Activated CD8-positive, alpha-beta memory T cell treated with anti-CD3 and anti-CD28 coated beads for 36 hours (primary cell): Measurements from ENCODE around the gene GAB3. TPM values are rescaled to one million over a fixed set of nuclear protein-coding genes. Genes with fewer than 3 reads are reported as not detected.
"Not testable (repeated sequence)": the region's sequence is repeated elsewhere in the genome, so short reads cannot be mapped to it uniquely, and the experiment has no call there.

Source experiments
- CTCF ChIA-PET: fragments of 350-600 bp; sonication (Branson Sonifier 250); formaldehyde crosslinking; loops from one replicate; lab custom pipeline; 2021; ENCODE audit warnings: antibody characterized with exemption; lab: Charles Lee
- POLR2A ChIA-PET: fragments of 350-600 bp; sonication (Branson Sonifier 250); formaldehyde crosslinking; loops from one replicate; lab custom pipeline; 2021; ENCODE audit warnings: antibody characterized with exemption; lab: Charles Lee
- total RNA-seq, 2 experiments: library from RNA; stranded (reverse); gene quantifications; one replicate each; pipeline ENCODE4 v1.2.3, GENCODE V29; 2021

GAB3 gene
- total RNA-seq, 2 experiments from 2014 or later = 5.6 to 6.0 TPM

DNA sequence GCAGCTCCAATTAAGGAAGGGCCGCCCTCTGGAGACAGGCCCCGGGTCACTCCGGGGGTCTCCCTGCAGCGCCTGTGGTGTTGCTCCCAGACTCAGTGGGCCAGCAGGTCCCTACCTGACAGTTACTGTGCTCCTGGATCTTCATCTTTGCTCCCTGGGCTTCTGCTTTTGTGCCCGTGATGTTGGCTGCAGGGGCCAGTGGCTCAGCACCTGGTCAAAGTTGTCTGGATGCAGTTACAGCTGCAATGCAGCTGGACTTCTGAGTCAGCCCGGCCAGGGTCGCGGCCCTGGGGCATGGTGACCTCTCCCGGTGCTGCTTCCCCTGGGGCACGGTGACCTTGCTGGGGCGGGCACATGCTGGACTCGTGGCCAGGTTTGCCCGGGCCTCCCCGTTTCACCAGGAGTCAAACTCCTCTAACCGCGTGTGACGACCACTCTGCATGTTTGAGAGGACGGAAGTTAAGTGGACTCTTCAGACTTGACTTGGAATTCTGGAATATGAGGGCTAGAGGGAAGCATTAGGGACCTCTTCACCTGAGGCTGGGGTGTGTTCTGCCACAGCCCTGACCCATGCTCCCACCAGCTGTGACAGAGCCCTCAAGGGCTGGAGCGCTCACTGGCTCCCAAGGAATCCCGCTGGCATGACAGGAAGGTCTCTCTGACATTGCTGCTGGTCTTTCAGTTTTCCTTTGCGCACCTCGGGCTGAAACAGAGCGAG is 101.2 kb downstream of the GAB3 start:
- POLR2A ChIA-PET = no interaction called here
- CTCF ChIA-PET = no interaction called here

DNA sequence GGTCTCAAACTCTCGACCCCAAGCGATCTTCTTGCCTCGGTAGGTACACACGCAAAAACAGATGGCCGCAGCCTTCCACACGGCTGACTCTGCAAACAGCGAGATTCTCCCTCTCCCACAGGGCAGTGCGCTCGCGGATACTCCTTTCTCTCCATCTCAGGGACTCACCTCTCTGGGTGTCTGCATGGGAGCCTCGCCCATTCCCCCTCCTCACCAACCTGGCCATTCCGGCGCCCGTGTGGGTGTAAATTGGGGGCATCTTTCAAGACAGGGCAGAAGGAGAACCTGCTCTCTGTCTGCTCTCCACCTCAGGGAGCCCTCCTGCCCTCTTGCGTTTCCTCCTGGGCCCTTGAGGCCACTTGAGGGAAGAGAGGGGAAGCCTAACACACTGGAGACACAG is 101.9 kb downstream of the GAB3 start:
- POLR2A ChIA-PET = no interaction called here

DNA sequence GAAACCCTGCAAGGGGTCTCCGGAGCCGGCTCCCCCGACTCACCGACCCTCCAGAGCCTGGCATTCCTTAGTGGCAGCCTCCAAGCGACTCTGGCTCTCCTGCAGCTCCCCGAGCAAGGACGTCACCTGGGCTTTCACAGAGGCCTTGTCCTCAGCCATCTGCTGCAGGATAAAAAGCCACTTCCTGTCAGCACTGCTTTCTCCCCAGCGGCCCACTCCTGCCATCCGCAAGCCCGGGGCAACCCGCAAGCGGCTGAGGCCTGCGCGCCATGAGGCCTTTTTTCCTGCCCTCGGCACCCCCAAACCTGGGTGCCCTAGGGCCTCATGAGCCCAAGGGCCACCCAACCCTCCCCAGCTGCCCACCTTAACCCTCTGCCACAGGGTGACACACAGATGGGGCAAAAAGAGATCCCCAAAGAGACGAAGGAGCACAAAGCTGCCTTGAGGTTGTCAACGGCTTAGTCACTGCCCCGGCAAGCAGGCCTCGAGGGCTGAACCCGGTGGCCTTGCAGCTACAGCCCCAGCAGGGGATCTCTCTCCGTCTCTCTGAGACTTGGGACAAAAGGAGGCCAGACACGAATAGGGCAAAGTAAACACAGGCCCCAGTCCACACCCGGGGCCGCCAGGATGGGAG is 105.0 kb downstream of the GAB3 start:
- POLR2A ChIA-PET, CTCF ChIA-PET: not testable (repeated sequence)

More for the DNA sequence above, 101.9 kb downstream of the GAB3 start:
- CTCF ChIA-PET = no interaction called here

DNA sequence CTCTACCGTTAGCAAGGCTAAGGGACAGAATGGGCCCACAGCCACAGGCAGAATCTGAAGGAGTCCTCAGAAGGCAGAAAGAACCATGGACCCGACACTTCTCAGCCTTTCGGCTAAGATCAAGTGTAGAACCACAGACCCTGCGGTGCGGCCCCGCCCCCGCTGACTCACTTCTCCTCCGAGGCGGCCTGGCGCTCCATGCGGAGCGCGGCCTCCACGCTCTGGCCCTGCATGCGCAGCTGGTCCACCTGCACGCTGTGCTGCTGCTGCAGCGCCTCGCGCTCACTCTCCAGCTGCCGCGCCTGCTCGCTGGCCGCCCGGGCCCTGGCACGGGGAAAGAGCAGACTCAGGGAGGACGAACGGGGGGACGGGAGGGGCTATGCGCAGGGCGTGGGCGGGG is 107.2 kb downstream of the GAB3 start:
- POLR2A ChIA-PET, CTCF ChIA-PET: not testable (repeated sequence)

DNA sequence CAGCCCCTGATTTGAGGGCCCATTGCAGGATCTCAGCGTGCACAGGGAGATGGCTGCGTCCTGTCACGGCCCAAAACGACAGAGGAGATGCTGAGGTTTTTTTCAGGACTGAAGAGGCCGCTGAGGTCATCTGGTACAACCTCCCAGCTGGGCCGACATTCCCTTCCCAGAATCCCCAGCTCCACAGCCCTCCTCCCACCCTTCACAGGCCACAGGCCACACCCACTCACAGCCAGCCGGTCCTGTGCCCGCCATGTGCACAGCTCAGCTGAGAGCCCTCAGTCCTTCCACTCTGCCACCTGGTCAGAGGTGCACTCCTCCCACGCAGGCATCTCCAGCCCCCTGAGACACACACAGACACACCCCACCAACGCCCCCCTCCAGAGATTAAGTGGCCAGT is 109.1 kb downstream of the GAB3 start:
- CTCF ChIA-PET, POLR2A ChIA-PET: not testable (repeated sequence)

DNA sequence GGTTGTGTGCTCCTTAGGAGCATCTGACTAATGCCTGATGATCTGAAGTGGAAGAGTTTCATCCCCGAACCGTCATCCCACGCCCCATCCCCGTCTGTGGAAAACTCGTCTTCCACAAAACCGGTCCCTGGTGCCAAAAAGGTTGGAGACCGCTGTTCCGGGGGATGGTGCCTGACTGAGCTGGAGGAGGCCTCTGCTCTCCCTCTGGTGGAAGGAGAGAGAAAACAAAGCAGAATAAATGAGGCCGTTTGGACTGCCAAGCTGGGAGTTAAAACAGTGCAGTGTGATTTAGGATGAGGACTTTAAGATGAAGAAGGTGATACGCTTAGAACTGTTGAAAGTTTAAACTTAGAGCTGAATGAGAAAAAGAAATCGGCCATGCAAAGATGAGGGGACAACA is 117.2 kb downstream of the GAB3 start:
- POLR2A ChIA-PET, CTCF ChIA-PET: not testable (repeated sequence)

DNA sequence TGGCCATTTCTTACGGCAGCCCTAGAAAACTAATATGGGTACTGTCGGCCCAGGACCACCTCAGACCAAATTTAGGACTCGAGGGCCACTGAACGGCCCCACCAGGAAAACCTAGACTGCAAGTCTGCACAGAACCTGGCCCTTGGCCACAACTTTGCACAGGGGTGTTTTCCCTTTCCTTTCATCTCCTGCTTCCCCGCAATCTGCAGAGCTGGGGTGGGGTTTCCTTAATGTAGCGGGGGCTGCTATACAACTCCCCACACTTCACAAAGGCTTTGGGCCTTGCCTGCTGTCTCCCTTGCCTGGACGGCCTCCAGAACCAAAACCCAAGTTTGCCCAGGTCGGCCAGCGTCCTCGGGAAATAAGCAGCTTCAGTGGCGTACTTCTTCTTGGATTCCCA is 119.9 kb downstream of the GAB3 start:
- CTCF ChIA-PET, POLR2A ChIA-PET: not testable (repeated sequence)

DNA sequence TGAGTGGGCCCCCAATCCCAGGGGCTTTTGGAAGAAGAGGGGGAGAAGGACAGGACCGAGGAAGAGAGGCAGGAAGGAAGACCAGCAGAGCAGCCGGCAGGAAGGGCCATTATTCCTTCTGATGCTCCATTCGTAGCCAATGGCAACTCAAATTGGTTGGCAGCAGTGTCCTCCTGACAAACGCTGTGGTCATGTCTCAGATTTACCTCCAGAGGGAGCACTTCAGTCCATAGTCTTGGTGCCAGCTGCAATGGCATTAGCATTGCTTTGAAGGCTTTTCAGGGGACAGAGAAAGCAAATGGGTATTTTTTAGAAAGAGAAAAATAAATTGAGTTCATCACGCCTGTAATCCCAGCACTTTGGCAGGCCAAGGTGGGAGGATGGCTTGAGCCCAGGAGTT is 121.9 kb downstream of the GAB3 start:
- POLR2A ChIA-PET, CTCF ChIA-PET: not testable (repeated sequence)

Other genes with a start within 250 kb of the GAB3 start
- 10 to 100 TPM; 30.5 to 32.5 TPM for gene FAM3A, start 234.8 kb downstream of the GAB3 start, total RNA-seq
- 100 to 1,000 TPM; 110 to 121 TPM for gene G6PD, start 204.2 kb downstream of the GAB3 start, total RNA-seq
- 10 to 100 TPM; 32.1 to 33.5 TPM for gene IKBKG, start 203.5 kb downstream of the GAB3 start, total RNA-seq
- not detected for gene CTAG1A, start 165.9 kb downstream of the GAB3 start, total RNA-seq
- not detected for gene CTAG1B, start 131.8 kb downstream of the GAB3 start, total RNA-seq
- 10 to 100 TPM; 46.5 to 48.2 TPM for gene CTAG2, start 97.5 kb downstream of the GAB3 start, total RNA-seq
- 100 to 1,000 TPM; 202 to 203 TPM for gene DKC1, start 11.8 kb upstream of the GAB3 start, total RNA-seq
- 10 to 100 TPM; 15.1 to 15.5 TPM for gene MPP1, start 54.4 kb upstream of the GAB3 start, total RNA-seq
- not detected for gene SMIM9, start 83.6 kb upstream of the GAB3 start, total RNA-seq
- 10 to 100 TPM; 43.8 to 46.8 TPM for gene F8A1, start 135.3 kb upstream of the GAB3 start, total RNA-seq